NCI-H2081 treated with DMSO at 0.1 percent for 48 hours (cell line): ENCODE measurements around the gene KRT71.
"Not testable (repeated sequence)": the region's sequence is repeated elsewhere in the genome, so short reads cannot be mapped to it uniquely, and the experiment has no call there.

Source experiments
- DNase-seq: peaks from one replicate; lab custom pipeline; 2025; lab: John Stamatoyannopoulos, UW

The KRT71 gene

DNA sequence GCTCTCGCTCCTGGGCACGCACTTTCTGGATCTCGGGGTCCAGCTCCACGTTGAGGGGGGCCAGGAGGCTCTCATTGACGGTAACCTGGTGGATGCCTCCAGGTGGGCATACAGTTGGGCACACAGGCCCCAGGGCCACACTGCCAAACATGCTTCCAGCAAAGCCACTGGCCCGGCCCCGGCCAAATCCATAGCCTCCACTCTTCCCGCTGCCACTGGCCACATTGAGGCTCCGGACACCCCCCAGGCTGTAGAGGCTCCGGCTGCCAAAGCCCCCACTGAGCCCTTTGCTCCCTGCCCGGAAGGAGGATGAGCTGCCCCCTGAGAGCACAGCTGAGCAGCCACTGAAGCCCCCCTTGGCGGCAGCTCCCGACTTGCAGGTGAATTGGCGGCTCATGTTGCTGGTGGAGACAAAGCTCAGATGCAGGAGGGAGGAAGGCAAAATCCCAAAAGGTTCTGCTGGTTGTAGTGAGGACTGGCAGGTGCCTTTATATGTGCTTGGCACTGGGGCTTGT lies at the start of gene KRT71:
TSS of gene KRT71 (minus strand) at position 465 of the 515 bp plus-strand sequence. CDS start at position 397, 68 bp downstream.
- DNase-seq, result no peak

DNA sequence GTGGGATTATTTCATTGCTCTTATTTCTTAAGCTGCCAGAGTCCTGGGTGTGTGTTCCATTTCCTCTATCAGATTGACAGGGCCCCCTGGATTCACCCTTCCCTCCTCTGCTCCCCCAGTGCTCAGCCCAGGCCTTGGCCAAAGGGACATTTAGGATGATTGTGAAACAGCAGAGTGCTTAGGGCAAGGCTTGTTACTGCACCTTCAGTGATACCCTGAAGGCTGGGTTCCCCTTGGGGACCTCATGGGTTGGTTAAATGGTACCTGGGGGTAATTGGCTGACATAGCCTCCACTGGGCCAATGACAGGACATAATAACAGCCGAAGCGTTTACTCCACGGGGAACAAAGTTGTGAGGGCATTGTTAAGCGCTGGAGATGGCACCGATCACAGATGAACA lies 49.6 kb upstream of the KRT71 start:
- no peak for DNase-seq

DNA sequence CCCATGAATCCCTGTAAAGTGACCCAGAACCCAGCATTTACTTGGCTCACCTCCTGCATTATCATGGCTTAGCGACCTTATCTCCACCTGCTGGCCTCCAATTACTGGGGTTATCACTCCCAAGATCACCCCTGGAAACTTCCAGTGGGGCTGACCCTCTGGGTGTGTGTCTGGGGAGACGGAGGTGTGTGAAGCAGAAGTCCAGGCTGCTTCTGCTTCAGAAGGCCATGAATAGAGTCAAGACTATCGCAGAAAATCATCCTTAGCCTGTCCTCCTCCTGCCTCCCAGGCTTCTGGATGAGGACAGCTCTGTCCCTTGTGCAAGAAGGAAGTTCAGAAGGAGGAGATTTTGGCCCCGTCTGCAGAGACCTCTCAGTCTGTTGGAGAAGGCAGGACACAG lies 48.7 kb upstream of the KRT71 start:
- DNase-seq, result no peak

DNA sequence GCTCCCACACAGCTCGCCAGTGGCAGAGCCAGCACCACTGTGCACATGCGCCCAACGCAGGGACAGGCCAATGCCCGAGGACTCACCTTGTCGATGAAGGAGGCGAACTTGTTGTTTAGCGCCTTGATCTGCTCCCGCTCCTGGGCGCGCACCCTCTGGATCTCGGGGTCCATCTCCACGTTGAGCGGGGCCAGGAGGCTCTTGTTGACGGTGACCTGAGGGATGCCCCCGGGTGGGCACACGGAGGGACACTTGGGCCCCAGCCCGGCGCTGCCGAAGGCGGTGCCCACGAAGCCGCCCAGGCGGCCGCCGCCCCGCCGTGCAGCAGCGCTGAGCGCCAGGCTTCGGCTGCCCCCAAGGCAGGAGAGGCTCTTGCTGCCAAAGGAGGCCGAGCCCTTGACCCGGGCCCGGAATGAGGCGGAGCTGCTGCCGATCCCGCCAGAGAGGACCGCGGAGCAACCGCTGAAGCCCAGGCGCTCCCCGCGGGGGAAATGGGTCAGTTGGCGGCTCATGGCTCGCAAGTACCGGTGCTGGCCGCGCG lies 48.1 kb upstream of the KRT71 start, which contains the start of gene KRT72:
TSS of gene KRT72 (minus strand) at position 523 of the 541 bp plus-strand sequence. CDS start at position 512, 11 bp downstream.
- DNase-seq, result no peak

DNA sequence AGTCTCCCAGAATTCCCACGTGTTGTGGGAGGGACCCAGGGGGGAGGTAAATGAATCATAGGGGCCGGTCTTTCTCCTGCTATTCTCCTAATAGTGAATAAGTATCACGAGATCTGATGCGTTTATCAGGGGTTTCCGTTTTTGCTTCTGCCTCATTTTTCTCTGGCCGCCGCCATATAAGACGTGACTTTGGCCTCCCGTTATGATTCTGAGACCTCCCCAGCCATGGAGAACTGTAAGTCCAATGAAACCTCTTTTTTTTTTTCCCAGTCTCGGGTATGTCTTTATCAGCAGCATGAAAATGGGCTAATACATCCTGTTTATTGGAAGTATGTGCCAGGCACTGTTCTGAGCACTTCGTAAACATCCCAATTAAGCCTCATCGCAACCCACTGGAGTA lies 47.5 kb upstream of the KRT71 start:
- DNase-seq, result no peak

DNA sequence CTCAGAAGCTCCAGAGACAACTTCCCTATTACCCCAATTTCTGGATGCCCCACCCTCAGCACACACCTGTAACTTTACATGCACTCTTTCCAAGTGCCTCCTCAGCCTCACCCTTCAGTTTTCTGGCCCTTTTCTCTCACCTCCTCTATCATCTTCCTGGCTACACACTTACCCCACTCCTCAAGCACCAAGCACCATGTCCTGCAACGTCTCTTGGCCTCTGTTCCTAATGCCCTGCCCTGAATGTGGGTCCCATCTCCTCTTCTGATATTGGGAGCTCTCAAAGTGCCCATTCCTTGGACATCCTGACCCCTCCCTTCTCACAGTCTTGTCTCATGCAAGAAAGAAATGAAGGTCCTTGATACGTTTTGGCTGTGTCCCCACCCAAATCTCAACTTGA lies 47.1 kb upstream of the KRT71 start:
- DNase-seq, result no peak

DNA sequence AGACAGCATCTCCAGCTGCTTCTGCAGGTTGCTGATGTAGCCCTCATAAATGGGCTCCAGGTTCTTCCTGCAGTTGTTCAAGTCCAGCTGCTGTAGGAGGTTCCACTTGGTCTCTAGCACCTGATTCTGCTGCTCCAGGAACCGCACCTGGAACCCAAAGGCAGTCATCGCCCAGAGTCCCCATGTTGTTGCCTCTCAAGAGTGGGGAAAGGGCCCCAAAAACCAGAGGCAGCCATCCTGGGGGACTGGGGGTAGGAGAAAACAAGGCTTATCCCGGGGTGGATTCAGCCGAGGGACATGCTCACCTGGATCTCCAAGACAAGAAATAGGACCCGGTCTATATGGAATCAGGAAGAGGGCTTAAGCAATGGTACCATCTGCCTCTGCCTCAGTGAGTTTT lies 46.0 kb upstream of the KRT71 start:
- no peak for DNase-seq

DNA sequence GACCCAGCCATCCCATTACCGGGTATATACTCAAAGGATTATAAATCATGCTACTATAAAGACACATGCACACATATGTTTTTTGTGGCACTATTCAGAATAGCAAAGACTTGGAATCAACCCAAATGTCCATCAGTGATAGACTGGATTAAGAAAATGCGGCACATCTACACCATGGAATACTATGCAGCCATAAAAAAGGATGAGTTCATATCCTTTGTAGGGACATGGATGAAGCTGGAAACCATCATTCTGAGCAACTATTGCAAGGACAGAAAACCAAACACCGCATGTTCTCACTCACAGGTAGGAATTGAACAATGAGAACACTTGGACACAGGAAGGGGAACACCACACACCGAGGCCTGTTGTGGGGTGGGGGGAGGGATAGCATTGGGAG lies 41.3 kb upstream of the KRT71 start:
- not testable (repeated sequence) for DNase-seq

DNA sequence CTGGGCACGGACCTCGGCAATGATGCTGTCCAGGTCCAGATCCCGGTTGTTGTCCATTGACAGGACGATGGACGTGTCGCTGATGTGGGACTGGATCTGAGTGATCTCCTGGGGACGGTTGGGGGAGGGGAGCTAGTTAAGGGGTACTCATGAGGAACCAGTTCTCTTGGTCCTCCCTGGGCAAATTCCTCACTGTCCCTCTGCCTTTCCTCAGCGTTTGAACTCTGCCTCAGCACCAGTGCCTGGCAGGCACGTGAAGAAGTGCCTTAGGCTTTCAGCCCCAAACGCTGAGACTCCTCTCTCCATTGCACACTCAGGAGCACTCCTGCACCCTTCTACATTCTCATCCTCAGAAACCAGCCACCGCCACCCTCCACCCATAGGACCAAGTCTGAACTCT lies 38.6 kb upstream of the KRT71 start:
- no peak for DNase-seq

DNA sequence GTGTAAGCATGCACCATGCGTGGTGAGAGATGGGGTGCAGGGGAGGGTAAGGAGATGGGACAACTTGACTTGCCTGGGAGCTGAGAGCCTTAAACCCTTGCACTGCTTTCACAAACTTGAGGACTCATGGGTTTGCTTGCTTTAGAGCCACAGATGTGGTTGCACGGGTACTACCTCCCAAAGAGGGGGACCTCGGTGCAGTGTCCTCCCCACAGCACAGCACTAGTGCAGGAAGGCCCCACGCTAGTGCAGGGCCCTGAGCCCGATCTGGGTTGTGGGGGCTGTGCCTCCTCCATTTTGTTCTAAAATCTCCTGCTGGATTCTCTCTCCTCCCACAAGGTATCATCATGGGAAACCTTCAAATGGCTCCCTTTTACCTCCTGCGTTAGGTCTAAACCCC lies 37.1 kb upstream of the KRT71 start:
- DNase-seq, result no peak

DNA sequence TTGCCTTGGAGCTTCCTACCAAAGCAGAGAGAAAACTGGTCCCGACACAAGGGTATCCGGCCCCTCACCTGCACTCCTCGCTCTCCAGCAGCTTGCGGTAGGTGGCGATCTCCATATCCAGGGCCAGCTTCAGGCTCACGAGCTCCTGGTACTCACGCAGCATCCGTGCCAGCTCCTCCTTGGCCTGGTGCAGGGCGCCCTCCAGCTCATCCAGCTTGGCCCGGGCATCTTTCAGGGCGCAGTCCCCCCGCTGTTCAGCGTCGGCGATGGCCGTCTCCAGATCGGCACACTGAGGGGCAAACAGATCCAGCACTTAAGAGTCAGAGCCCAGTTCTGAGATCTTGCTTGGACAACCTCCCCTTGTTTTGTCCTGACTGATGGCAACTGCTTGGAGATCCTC lies 34.6 kb upstream of the KRT71 start:
- no peak for DNase-seq

DNA sequence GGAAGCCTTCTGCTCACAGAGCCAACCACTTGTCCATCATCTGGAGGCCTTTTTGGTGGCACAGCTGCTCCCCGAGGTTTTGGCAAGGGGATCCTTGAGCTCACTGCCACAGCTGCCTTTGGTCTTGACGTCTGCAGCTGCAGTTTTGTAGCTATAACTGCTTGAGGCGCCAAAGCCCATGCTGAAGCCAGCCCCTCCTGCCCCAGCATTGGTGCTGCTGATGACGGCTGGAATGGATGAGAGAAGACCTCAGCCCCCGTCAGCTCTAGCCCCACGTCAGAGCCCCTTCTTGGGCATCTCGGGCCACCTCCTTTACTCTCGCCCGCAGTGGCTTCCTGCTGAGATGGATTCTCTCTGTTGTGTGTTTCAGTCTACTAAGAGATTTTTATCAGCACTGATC lies 33.0 kb upstream of the KRT71 start:
- DNase-seq, result no peak

DNA sequence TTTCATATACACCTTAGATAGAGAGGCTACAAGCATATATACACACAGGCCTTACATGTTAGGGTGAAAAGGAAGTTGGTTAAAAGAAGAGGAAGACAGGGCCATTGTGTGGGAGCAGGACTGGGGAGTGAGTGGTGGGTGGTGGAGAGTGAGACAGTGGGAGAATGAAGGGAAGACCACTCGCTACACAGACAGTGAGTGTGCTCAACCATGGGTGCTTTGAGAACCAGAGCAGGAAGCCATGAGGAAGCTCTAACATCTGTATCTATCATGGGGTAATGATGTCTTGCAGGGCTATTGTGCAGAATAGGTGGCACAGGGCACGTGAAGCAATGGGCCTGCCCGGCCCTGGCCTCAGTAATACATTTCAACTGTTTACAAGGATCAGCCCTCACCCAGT lies 32.1 kb upstream of the KRT71 start:
- DNase-seq, result no peak

DNA sequence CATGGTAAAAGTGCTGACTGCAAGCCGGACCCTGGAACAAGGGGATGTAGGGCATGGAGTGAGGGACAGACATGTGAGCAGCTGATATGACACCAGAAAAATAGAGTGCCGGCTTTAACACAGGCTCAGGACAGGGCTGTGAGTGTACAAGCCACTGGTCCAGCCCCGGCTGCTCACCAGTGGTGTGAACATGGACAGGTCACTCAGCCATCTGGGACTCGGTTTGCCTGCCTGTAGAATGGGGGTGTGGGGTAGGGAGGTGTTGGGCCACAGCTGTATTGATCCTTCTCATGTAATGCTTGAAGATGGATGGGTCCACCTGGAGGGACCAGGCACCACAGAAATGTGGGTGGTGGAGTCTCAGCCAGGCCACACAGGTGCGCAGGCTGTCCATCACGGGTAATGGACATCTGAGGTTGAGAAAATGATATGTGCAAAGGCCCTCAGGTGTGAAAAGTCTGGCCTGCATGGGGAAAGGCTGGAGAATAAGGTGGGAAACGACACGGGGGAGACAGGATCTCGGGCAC lies 31.3 kb upstream of the KRT71 start:
- DNase-seq, result no peak

DNA sequence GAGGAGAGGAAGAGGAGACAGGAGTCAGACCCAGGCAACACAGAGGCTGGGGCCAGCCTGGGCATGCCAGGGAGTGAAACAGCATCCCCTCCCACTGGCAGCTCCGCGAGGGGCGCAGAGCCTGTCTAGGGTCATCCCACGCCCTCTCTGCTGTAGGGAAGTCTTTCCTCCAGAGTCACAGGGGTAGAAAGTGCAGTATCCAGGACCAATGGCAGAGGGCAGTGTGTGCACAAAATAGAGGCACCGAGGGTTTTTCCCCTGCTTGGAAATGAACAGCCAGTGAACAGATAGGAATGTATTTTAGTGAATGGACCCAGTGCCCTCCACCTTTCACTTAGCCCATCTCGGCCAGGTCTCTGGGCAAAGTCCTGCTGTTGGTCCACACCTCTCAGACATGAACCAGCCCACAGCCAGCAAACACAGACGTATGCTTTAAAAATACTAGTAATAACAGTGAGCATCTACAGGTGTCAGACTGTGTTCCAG lies 30.1 kb upstream of the KRT71 start:
- DNase-seq, result no peak

DNA sequence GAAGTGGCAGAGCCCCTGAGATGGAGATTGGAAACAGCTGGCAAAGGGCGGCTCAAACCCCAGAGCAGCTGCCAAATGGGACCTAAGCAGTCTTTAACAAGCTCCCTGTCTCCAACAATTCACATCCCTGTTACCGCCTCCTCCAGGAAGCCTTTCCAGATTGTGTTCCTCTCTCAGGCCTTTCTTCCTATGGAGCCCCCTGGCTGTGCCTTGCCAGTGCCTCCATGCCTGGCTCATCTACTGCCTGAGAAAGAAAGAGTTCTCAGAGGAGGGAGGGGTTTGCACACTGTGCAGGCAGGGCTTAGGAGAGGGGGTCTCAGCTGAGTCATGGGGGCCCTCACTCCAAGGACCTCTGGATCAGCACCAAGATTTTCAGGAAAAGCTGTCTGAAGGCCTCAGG lies 29.5 kb upstream of the KRT71 start:
- DNase-seq, result no peak

DNA sequence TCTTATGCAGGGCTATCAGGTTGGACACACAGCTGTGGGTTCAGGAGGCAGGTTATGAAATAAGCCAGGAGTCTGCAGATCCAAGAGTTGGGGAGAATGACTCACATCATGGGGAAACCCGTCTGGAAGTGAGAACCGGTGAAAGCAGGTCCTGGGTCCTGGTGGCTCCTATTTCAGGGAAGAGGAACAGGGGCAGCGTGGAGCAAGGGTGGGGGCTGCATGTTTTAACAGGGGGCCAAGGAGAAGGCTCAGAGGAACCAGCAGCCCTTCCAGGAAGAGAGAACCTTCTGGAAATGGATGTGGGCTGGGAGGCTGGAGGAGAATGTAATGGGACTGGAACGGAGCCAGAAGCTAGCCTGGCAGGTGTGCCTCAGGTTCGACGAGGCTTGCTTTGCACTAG lies 28.5 kb upstream of the KRT71 start:
- no peak for DNase-seq

DNA sequence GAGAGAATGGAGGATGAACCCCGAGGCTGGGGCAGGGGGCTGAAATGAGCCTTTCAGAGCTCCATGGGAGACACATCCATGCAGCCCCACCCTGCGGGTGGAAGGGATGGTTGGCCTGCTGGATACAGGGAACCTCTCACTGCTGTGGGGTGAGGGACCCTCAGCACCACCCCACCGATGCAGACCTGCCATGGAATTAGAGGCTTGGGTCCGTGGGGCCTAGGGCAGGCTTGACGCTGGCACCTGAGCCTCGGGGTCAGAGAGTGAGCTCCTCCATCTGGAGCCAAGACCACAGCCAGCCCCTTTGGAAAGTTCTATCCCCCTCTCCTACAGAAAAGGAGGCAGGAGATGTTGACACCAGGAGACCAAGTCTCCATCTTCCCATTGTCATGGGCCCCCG lies 28.1 kb upstream of the KRT71 start:
- DNase-seq, result no peak

DNA sequence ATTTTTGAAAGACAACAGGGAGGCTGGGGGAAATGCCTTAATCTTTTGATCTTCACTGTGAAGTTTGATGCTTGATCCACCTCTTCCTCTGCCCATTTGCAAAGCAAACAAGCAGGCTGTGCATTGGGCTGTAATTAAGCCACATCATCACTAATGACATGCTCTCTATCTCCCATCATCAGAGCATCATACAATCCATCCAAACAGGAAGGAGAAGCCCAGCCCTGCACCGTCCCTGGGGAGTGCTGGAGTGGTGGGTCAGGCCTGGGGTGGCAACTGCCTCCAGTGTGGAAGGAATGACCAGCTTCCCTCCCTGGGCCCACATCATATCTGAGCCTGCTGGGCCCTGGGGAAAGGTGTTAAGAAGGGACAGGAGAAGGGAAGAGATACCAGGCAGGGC lies 27.6 kb upstream of the KRT71 start:
- DNase-seq, result no peak

DNA sequence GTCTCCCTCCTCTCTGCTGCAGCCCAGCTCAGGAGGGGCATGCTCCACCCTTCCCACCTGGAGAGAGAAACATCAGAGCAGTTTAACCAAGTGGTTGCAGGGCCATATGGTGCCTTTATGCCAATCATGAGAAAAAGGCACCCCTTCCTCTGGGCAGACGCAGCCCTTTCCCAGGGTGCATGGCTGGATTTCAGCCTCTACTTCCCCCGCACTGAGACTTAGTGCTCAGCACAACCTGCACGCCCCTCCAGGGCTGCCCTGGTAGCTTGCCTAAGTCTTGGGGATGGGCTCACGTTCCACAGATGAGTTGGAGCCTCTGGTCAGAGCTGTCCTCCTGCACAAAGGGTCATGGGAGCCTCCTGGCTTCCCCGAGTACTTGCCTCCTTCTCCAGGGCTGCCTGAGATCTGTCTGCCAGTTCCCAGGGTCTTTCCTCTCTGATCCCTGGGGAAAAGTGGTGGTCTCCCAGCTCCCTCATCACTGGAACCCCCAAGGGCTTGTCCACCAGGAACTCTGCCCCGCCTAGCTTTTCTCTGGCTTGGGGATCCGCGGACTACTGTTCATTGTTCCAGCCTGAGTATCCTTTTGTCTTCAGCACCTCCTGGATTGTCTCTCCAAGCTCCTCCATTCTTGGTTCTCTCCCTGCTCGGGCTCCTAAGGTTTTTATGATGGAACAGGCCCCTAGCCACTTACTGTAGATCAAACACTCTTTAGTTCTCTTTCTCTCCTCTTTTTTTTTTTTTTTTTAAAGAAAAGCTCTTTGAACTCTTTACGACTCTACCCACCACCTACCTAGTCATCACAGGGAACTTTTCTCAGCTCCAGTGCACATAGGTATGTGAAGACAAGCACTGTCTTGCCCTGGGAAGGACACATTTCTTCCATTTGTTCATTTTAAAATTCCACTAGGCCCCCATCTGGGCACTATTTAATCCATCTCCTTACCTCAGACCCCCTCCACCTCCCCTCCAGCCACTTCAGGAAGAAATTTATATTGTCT lies 26.8 kb upstream of the KRT71 start:
- DNase-seq, result no peak

DNA sequence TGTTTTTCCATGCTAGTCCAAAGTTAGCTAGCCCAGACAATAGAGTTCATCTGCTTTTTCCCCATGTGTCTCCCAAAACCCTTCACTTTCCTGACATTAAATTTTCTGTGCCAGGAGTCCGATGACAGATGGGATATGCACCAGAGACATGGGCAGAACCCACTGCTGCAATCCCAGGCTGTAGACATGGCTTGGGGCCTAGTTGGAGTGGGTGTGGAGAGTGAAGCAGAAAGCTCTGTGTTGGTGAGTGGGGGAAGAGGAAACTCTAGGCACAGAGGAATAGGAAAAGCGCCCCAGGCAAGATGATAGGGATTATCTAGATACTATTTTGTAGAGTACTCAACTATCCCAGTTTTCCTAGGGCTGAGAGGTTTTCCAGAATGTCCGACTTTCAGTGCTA lies 25.5 kb upstream of the KRT71 start:
- DNase-seq, result no peak

DNA sequence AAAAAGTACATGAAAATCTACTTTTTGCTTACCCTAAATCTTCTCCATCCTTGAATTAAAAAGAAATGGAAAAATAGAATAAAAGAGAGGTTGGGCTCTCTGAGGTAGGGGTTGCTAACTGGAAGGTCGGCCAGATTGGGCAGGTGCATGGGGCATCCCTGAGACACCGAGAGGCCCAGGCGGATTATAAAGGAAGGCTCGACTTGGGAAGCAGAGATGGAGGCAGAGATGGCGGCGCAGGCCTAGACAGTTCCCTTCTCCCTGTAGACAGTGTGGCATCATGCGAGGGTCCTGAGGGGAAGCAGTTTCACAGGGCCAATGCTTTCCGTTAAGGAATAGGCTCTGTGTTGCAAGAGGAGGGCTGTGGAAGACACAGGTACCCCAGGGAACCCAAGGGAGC lies 24.4 kb upstream of the KRT71 start:
- no peak for DNase-seq

DNA sequence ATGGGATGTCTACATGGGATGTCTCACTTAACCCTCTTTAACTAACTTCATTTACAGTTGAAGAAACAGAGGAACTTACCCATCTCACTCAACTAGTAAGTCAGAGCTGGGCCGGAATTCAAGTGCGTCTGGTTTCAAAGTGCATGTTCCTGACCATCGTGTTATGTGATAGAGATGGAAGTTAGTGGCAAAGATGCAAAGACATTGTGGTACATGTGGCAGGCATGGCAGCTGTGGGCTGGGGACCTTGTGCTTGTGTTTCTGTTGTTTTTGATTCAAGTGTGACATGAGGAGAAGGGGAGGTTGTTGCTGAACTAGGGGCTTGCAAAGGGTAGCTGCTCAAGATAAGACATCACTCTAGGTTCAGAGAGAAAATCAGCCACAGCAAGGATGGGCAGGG lies 23.0 kb upstream of the KRT71 start:
- DNase-seq, result no peak
